GM12878 (cell line): ENCODE measurements around the gene XRN2. TPM values are rescaled to one million over a fixed set of nuclear protein-coding genes. Genes with fewer than 3 reads are reported as not detected.

ENCODE experiments used
- BHLHE40 ChIP-seq, 2 experiments: fragments of 450-650 bp in 1 of 2; IDR thresholded peaks; 2 replicates each; pipeline ENCODE4 v1.6.1; 2011 to 2017; ENCODE audit warnings: low read depth in 2 of 2, borderline replicate concordance in 1 of 2, improper control_type of control experiment in 1 of 2, low read length in 1 of 2, mild to moderate bottlenecking in 1 of 2
- CBX3 ChIP-seq: fragments of 200-600 bp; sonication (generic); IDR thresholded peaks from 2 replicates; pipeline ENCODE4 v1.6.1; 2016; ENCODE audit warnings: low read depth, borderline replicate concordance
- CBX5 ChIP-seq: sonication (generic); IDR thresholded peaks from 2 replicates; pipeline ENCODE4 v1.6.1; 2016; ENCODE audit warnings: low read depth, moderate library complexity, mild to moderate bottlenecking, inconsistent platforms
- CEBPB ChIP-seq, 2 experiments: fragments of 150-350 bp in 1 of 2; IDR thresholded peaks; 2 replicates each; pipeline ENCODE4 v1.6.1; 2012 to 2014; ENCODE audit warnings: low read depth in 2 of 2, low read length in 2 of 2, borderline replicate concordance in 1 of 2, inconsistent platforms in 1 of 2
- CHD2 ChIP-seq: IDR thresholded peaks from 2 replicates; pipeline ENCODE4 v1.6.1; 2011; ENCODE audit warnings: low read depth, low read length, improper control_type of control experiment, borderline replicate concordance
- IRF4 ChIP-seq: IDR thresholded peaks from 2 replicates; pipeline ENCODE4 v1.6.1; 2011; ENCODE audit warnings: low read depth, low read length
- MTA3 ChIP-seq: IDR thresholded peaks from 2 replicates; pipeline ENCODE4 v1.6.1; 2012; ENCODE audit warnings: low read length, inconsistent platforms, borderline replicate concordance
- NFYB ChIP-seq: IDR thresholded peaks from 2 replicates; pipeline ENCODE4 v1.6.1; 2011; ENCODE audit warnings: low read depth, mild to moderate bottlenecking, low read length, improper control_type of control experiment, moderate library complexity; ENCODE audit not compliant: insufficient read depth
- POLR2AphosphoS5 ChIP-seq: IDR thresholded peaks from 2 replicates; pipeline ENCODE4 v1.6.1; 2011; ENCODE audit warnings: mild to moderate bottlenecking, low read length, inconsistent platforms
- RCOR1 ChIP-seq: conservative IDR thresholded peaks from 2 replicates; pipeline ENCODE4 v1.6.1; 2012; ENCODE audit warnings: low read depth, low read length, improper control_type of control experiment
- SPI1 ChIP-seq: IDR thresholded peaks from 2 replicates; pipeline ENCODE4 v1.6.1; 2011; ENCODE audit warnings: low read depth, mild to moderate bottlenecking, low read length, moderate library complexity, borderline replicate concordance; ENCODE audit not compliant: insufficient read depth
- polyA plus RNA-seq, 11 experiments: library from polyadenylated mRNA; depleted of rRNA in 4 of 11; unstranded in 6 of 11; stranded (reverse) in 5 of 11; fragments of >200 nt; fragmentation: Nextera tagmentation in 4 of 11; fragmentation: Illumina TruSeq in 1 of 11; extraction: Ambion mirVana in 4 of 11; extraction: Trizol in 1 of 11; gene quantifications; 1 replicate in 1 of 11; 2 replicates in 10 of 11; pipeline versions ENCODE4 v1.2.1 to v1.2.3, GENCODE V29; 2011 to 2016; ENCODE audit warnings: inconsistent platforms in 2 of 11, missing spikeins in 2 of 11, low read depth in 1 of 11
- total RNA-seq, 4 experiments: library from RNA; depleted of rRNA in 3 of 4; stranded (reverse); fragments of >200 nt in 3 of 4; fragmentation: Illumina TruSeq in 1 of 4; extraction: Trizol in 1 of 4; gene quantifications; 2 replicates each; pipeline versions ENCODE4 v1.2.1 to v1.2.3, GENCODE V29; 2013 to 2021
- TF ChIP-seq, protein P1 (sequence below): fragments of 450-650 bp; IDR thresholded peaks from 2 replicates; pipeline ENCODE4 v1.6.1; 2017; ENCODE audit warnings: borderline replicate concordance
- TF ChIP-seq, protein P2 (sequence below): fragments of 450-650 bp; IDR thresholded peaks from 2 replicates; pipeline ENCODE4 v1.6.1; 2017; ENCODE audit warnings: mild to moderate bottlenecking
- TF ChIP-seq, protein P3 (sequence below): IDR thresholded peaks from 2 replicates; pipeline ENCODE4 v1.6.1; 2012; ENCODE audit warnings: low read length, inconsistent platforms
- TF ChIP-seq, protein P4 (sequence below): fragments of 450-650 bp; formaldehyde crosslinking; IDR thresholded peaks from 2 replicates; pipeline ENCODE4 v1.4.0; 2020; ENCODE audit warnings: mild to moderate bottlenecking, moderate library complexity
- TF ChIP-seq, protein P5 (sequence below): fragments of 450-650 bp; formaldehyde crosslinking; IDR thresholded peaks from 2 replicates; pipeline ENCODE4 v1.4.0; 2022; ENCODE audit warnings: mild to moderate bottlenecking, moderate library complexity

XRN2 gene
- total and polyA plus RNA-seq, 10 of the 15 experiments (the other 5 are each of a cell fraction or from before 2014, with no cell fraction given) = 59.7 to 97.8 (median 75.6) TPM

DNA sequence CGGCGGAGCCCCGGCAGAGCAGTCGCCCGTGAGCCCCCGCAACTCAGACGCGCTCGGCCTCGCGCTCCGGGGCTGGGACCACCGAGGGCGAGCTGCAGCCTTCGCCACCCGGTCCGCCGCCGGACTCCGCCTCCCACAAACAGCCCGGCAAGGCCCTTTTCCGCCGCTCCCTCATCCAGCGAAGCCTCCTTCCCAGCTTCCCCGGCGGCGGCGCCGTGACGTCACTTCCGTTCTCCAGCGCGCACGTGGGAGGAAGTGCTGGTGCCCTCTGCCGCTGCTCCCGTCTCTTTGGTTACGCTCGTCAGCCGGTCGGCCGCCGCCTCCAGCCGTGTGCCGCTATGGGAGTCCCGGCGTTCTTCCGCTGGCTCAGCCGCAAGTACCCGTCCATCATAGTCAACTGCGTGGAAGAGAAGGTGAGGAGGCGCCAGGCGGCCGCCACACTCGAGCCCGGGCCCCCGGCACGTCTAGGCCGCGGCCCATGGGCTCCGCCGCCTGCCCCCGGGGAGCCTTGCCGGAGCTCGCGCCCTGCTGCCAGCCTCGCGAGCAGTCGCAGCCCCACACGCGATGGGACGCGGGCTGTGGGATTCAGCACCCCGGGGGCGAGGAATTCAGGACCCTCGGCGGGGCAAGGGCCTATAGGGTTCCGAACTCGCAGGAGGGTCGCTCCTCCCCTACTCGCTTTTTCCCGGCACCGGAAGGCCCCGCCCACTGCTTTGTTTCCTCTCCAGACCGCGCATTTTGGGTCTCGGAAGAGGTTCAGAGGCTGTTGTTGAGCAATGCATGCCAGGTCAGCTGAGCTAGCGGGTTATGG is at the start of gene XRN2 (continued):
- TF ChIP-seq, protein P1, sequence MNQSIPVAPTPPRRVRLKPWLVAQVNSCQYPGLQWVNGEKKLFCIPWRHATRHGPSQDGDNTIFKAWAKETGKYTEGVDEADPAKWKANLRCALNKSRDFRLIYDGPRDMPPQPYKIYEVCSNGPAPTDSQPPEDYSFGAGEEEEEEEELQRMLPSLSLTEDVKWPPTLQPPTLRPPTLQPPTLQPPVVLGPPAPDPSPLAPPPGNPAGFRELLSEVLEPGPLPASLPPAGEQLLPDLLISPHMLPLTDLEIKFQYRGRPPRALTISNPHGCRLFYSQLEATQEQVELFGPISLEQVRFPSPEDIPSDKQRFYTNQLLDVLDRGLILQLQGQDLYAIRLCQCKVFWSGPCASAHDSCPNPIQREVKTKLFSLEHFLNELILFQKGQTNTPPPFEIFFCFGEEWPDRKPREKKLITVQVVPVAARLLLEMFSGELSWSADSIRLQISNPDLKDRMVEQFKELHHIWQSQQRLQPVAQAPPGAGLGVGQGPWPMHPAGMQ = no peak
- no peak for TF ChIP-seq RCOR1
- TF ChIP-seq NFYB = no peak
- TF ChIP-seq CBX5 = peak; percentile 57; the same call in 1 of the 2 replicates
- TF ChIP-seq, protein P2, sequence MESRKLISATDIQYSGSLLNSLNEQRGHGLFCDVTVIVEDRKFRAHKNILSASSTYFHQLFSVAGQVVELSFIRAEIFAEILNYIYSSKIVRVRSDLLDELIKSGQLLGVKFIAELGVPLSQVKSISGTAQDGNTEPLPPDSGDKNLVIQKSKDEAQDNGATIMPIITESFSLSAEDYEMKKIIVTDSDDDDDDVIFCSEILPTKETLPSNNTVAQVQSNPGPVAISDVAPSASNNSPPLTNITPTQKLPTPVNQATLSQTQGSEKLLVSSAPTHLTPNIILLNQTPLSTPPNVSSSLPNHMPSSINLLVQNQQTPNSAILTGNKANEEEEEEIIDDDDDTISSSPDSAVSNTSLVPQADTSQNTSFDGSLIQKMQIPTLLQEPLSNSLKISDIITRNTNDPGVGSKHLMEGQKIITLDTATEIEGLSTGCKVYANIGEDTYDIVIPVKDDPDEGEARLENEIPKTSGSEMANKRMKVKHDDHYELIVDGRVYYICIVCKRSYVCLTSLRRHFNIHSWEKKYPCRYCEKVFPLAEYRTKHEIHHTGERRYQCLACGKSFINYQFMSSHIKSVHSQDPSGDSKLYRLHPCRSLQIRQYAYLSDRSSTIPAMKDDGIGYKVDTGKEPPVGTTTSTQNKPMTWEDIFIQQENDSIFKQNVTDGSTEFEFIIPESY = no peak
- peak; percentile 83 to 90 for TF ChIP-seq BHLHE40 (IDR thresholded peaks at IDR 0.05; ENCODE audit: borderline replicate concordance in 1 of 2, low read depth in 2 of 2, low read length in 1 of 2)
- TF ChIP-seq, protein P3, sequence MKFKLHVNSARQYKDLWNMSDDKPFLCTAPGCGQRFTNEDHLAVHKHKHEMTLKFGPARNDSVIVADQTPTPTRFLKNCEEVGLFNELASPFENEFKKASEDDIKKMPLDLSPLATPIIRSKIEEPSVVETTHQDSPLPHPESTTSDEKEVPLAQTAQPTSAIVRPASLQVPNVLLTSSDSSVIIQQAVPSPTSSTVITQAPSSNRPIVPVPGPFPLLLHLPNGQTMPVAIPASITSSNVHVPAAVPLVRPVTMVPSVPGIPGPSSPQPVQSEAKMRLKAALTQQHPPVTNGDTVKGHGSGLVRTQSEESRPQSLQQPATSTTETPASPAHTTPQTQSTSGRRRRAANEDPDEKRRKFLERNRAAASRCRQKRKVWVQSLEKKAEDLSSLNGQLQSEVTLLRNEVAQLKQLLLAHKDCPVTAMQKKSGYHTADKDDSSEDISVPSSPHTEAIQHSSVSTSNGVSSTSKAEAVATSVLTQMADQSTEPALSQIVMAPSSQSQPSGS = peak; percentile 32; the same call in 1 of the 2 replicates
- TF ChIP-seq, protein P4, sequence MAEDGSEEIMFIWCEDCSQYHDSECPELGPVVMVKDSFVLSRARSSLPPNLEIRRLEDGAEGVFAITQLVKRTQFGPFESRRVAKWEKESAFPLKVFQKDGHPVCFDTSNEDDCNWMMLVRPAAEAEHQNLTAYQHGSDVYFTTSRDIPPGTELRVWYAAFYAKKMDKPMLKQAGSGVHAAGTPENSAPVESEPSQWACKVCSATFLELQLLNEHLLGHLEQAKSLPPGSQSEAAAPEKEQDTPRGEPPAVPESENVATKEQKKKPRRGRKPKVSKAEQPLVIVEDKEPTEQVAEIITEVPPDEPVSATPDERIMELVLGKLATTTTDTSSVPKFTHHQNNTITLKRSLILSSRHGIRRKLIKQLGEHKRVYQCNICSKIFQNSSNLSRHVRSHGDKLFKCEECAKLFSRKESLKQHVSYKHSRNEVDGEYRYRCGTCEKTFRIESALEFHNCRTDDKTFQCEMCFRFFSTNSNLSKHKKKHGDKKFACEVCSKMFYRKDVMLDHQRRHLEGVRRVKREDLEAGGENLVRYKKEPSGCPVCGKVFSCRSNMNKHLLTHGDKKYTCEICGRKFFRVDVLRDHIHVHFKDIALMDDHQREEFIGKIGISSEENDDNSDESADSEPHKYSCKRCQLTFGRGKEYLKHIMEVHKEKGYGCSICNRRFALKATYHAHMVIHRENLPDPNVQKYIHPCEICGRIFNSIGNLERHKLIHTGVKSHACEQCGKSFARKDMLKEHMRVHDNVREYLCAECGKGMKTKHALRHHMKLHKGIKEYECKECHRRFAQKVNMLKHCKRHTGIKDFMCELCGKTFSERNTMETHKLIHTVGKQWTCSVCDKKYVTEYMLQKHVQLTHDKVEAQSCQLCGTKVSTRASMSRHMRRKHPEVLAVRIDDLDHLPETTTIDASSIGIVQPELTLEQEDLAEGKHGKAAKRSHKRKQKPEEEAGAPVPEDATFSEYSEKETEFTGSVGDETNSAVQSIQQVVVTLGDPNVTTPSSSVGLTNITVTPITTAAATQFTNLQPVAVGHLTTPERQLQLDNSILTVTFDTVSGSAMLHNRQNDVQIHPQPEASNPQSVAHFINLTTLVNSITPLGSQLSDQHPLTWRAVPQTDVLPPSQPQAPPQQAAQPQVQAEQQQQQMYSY = no peak
- TF ChIP-seq SPI1 = peak; percentile 83
- no peak for TF ChIP-seq CBX3
- no peak for TF ChIP-seq IRF4
- peak in 1 of 2 experiments; percentile 64; a peak in 2 of 4 replicates for TF ChIP-seq CEBPB (IDR thresholded peaks at IDR 0.05; ENCODE audit: borderline replicate concordance in 1 of 2, low read depth in 2 of 2, low read length in 2 of 2)
- no peak for TF ChIP-seq MTA3
- TF ChIP-seq POLR2AphosphoS5 = peak; percentile 95
- TF ChIP-seq, protein P5, sequence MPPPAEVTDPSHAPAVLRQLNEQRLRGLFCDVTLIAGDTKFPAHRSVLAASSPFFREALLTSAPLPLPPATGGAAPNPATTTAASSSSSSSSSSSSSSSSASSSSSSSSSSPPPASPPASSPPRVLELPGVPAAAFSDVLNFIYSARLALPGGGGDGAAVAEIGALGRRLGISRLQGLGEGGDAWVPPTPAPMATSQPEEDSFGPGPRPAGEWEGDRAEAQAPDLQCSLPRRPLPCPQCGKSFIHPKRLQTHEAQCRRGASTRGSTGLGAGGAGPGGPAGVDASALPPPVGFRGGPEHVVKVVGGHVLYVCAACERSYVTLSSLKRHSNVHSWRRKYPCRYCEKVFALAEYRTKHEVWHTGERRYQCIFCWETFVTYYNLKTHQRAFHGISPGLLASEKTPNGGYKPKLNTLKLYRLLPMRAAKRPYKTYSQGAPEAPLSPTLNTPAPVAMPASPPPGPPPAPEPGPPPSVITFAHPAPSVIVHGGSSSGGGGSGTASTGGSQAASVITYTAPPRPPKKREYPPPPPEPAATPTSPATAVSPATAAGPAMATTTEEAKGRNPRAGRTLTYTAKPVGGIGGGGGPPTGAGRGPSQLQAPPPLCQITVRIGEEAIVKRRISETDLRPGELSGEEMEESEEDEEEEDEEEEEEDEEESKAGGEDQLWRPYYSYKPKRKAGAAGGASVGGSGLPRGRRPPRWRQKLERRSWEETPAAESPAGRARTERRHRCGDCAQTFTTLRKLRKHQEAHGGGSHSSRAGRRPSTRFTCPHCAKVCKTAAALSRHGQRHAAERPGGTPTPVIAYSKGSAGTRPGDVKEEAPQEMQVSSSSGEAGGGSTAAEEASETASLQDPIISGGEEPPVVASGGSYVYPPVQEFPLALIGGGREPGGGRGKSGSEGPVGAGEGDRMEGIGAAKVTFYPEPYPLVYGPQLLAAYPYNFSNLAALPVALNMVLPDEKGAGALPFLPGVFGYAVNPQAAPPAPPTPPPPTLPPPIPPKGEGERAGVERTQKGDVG = no peak
- TF ChIP-seq CHD2 = peak; percentile 50; the same call in 1 of the 2 replicates
